ENCODE data around the gene AANAT.

DNA sequence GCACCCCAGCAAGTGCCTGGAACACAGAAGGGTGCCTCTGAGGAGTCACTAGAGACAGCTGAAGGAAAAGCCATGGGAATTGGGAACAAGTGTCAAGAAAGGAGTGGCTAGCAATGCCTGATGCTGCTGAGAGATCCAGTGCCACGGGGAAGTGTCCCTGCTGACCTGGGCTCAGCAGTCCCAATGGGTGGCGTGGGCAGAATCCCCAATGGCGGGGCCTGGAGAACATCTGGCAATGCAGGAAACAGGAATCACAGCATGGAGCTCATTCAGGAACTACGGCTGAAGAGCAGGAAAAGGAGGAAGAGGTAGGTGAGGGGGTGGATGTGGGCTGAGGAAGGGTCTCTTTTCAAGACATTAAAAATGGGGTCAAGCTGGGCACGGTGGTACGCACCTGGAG, 44.5 kb upstream of the AANAT start:
- TF ChIP-seq ZFP30 (CRISPR knock-in tag; IDR thresholded peaks at IDR 0.05) = no peak
- no peak for TF ChIP-seq PPARA (CRISPR knock-in tag; IDR thresholded peaks at IDR 0.05; ENCODE audit: borderline replicate concordance)
- TF ChIP-seq, protein P1, sequence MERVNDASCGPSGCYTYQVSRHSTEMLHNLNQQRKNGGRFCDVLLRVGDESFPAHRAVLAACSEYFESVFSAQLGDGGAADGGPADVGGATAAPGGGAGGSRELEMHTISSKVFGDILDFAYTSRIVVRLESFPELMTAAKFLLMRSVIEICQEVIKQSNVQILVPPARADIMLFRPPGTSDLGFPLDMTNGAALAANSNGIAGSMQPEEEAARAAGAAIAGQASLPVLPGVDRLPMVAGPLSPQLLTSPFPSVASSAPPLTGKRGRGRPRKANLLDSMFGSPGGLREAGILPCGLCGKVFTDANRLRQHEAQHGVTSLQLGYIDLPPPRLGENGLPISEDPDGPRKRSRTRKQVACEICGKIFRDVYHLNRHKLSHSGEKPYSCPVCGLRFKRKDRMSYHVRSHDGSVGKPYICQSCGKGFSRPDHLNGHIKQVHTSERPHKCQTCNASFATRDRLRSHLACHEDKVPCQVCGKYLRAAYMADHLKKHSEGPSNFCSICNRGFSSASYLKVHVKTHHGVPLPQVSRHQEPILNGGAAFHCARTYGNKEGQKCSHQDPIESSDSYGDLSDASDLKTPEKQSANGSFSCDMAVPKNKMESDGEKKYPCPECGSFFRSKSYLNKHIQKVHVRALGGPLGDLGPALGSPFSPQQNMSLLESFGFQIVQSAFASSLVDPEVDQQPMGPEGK (CRISPR knock-in tag; IDR thresholded peaks at IDR 0.05; ENCODE audit: borderline replicate concordance) = no peak
- TF ChIP-seq, protein P2, sequence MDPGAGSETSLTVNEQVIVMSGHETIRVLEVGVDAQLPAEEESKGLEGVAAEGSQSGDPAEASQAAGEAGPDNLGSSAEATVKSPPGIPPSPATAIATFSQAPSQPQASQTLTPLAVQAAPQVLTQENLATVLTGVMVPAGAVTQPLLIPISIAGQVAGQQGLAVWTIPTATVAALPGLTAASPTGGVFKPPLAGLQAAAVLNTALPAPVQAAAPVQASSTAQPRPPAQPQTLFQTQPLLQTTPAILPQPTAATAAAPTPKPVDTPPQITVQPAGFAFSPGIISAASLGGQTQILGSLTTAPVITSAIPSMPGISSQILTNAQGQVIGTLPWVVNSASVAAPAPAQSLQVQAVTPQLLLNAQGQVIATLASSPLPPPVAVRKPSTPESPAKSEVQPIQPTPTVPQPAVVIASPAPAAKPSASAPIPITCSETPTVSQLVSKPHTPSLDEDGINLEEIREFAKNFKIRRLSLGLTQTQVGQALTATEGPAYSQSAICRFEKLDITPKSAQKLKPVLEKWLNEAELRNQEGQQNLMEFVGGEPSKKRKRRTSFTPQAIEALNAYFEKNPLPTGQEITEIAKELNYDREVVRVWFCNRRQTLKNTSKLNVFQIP (CRISPR knock-in tag; IDR thresholded peaks at IDR 0.05; ENCODE audit: borderline replicate concordance, low read depth) = no peak
- no peak for TF ChIP-seq CSDC2 (CRISPR knock-in tag; IDR thresholded peaks at IDR 0.05)
- no peak for TF ChIP-seq ARNTL (CRISPR knock-in tag; IDR thresholded peaks at IDR 0.05; ENCODE audit: borderline replicate concordance, low read depth)
- TF ChIP-seq, protein P3, sequence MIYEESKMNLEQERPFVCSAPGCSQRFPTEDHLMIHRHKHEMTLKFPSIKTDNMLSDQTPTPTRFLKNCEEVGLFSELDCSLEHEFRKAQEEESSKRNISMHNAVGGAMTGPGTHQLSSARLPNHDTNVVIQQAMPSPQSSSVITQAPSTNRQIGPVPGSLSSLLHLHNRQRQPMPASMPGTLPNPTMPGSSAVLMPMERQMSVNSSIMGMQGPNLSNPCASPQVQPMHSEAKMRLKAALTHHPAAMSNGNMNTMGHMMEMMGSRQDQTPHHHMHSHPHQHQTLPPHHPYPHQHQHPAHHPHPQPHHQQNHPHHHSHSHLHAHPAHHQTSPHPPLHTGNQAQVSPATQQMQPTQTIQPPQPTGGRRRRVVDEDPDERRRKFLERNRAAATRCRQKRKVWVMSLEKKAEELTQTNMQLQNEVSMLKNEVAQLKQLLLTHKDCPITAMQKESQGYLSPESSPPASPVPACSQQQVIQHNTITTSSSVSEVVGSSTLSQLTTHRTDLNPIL (CRISPR knock-in tag; IDR thresholded peaks at IDR 0.05; ENCODE audit: low read depth) = no peak
- TF ChIP-seq ZNF565 (CRISPR knock-in tag; conservative IDR thresholded peaks at IDR 0.05; ENCODE audit: low read depth) = no peak

Measured in SK-N-SH treated with all-trans-retinoic acid at 6 μM for 48 hours (cell line).